ENCODE results near the gene UTP20.

The UTP20 gene

GRCh38 chr12:101330631-101331030 lies 50.7 kb downstream of the UTP20 start:
- Histone ChIP-seq H3K4me3 (ENCODE audit: low read depth, low read length) (no peak overlapping the region), H3K36me3 (ENCODE audit: control insufficient read depth in 2 of 2, insufficient read depth in 1 of 2, low read length in 2 of 2) (peaks cover 21 to 55% of the 10 kb centered on the region in 2 experiments)
- CTCF ChIA-PET = interaction anchor here (0.8 kb wide), 1 partner anchor 1553 kb away, joined by 3 read pairs; no protein-coding TSS in a partner anchor

GRCh38 chr12:101336437-101336836 lies 56.5 kb downstream of the UTP20 start:
- TF ChIP-seq KLF9 (tag by site-specific recombination; IDR thresholded peaks at IDR 0.05; ENCODE audit: low read depth) = no peak
- TF ChIP-seq ZNF660 (tag by site-specific recombination; IDR thresholded peaks at IDR 0.05) = no peak
- no peak for TF ChIP-seq ZNF223 (tag by site-specific recombination; IDR thresholded peaks at IDR 0.05)
- TF ChIP-seq FEZF1 (tag by site-specific recombination; IDR thresholded peaks at IDR 0.05) = no peak
- TF ChIP-seq ZNF16 (tag by site-specific recombination; IDR thresholded peaks at IDR 0.05; ENCODE audit: low read depth) = no peak
- no peak for TF ChIP-seq ZNF624 (tag by site-specific recombination; IDR thresholded peaks at IDR 0.05)
- TF ChIP-seq ZBTB7A (tag by site-specific recombination; IDR thresholded peaks at IDR 0.05; ENCODE audit: low read depth) = no peak
- no peak for TF ChIP-seq ZNF707 (tag by site-specific recombination; IDR thresholded peaks at IDR 0.05)
- TF ChIP-seq ZNF175 (tag by site-specific recombination; IDR thresholded peaks at IDR 0.05) = no peak
- no peak for TF ChIP-seq ZNF561 (tag by site-specific recombination; IDR thresholded peaks at IDR 0.05; ENCODE audit: borderline replicate concordance)
- TF ChIP-seq, protein P1, sequence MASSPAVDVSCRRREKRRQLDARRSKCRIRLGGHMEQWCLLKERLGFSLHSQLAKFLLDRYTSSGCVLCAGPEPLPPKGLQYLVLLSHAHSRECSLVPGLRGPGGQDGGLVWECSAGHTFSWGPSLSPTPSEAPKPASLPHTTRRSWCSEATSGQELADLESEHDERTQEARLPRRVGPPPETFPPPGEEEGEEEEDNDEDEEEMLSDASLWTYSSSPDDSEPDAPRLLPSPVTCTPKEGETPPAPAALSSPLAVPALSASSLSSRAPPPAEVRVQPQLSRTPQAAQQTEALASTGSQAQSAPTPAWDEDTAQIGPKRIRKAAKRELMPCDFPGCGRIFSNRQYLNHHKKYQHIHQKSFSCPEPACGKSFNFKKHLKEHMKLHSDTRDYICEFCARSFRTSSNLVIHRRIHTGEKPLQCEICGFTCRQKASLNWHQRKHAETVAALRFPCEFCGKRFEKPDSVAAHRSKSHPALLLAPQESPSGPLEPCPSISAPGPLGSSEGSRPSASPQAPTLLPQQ (tag by site-specific recombination; IDR thresholded peaks at IDR 0.05) = no peak
- TF ChIP-seq PRDM4 (tag by site-specific recombination; IDR thresholded peaks at IDR 0.05) = no peak
- no peak for TF ChIP-seq BCL6B (tag by site-specific recombination; IDR thresholded peaks at IDR 0.05)
- no peak for TF ChIP-seq ZNF114 (tag by site-specific recombination; IDR thresholded peaks at IDR 0.05)
- POLR2A ChIA-PET = no interaction called here
- Histone ChIP-seq H3K36me3 (ENCODE audit: control insufficient read depth in 2 of 2, insufficient read depth in 1 of 2, low read length in 2 of 2) (peaks cover 14 to 40% of the 10 kb centered on the region in 2 experiments; a peak in 2 of 3 replicates), H3K4me3 (ENCODE audit: low read depth, low read length) (no peak overlapping the region), H3K4me1 (ENCODE audit: control insufficient read depth, insufficient read depth, low read length) (no peaks in the 10 kb centered on the region), H3K9me3 (ENCODE audit: control insufficient read depth, insufficient read depth, low read depth, low read length) (no peaks in the 10 kb centered on the region), H3K27ac (ENCODE audit: extremely low read depth, low read depth, low read length) (no peak overlapping the region)
- CTCF ChIA-PET = interaction anchor here (0.6 to 1.4 kb wide), 2 partner anchors 13 to 466 kb away, joined by 3 to 4 read pairs; no protein-coding TSS in a partner anchor

More at GRCh38 chr12:101330631-101331030, 50.7 kb downstream of the UTP20 start:
- POLR2A ChIA-PET = no interaction called here
- Histone ChIP-seq H3K27ac (ENCODE audit: extremely low read depth, low read depth, low read length) (no peak overlapping the region), H3K9me3 (ENCODE audit: control insufficient read depth, insufficient read depth, low read depth, low read length) (no peaks in the 10 kb centered on the region), H3K4me1 (ENCODE audit: control insufficient read depth, insufficient read depth, low read length) (no peaks in the 10 kb centered on the region)
- TF ChIP-seq, protein P2, sequence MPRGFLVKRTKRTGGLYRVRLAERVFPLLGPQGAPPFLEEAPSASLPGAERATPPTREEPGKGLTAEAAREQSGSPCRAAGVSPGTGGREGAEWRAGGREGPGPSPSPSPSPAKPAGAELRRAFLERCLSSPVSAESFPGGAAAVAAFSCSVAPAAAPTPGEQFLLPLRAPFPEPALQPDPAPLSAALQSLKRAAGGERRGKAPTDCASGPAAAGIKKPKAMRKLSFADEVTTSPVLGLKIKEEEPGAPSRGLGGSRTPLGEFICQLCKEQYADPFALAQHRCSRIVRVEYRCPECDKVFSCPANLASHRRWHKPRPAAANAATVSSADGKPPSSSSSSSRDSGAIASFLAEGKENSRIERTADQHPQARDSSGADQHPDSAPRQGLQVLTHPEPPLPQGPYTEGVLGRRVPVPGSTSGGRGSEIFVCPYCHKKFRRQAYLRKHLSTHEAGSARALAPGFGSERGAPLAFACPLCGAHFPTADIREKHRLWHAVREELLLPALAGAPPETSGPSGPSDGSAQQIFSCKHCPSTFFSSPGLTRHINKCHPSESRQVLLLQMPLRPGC (tag by site-specific recombination; IDR thresholded peaks at IDR 0.05) = no peak
- TF ChIP-seq ZNF664 (tag by site-specific recombination; IDR thresholded peaks at IDR 0.05) (no peak), ZFP37 (tag by site-specific recombination; IDR thresholded peaks at IDR 0.05) (no peak), ZFP41 (tag by site-specific recombination; IDR thresholded peaks at IDR 0.05; ENCODE audit: borderline replicate concordance) (no peak), ZNF560 (tag by site-specific recombination; IDR thresholded peaks at IDR 0.05; ENCODE audit: borderline replicate concordance) (no peak), WT1 (tag by site-specific recombination; IDR thresholded peaks at IDR 0.05) (no peak), ZNF529 (tag by site-specific recombination; IDR thresholded peaks at IDR 0.05; ENCODE audit: insufficient replicate concordance) (no peak), ZFHX2 (tag by site-specific recombination; conservative IDR thresholded peaks at IDR 0.05) (no peak), ZBTB44 (tag by site-specific recombination; IDR thresholded peaks at IDR 0.05) (no peak), IKZF3 (tag by site-specific recombination; IDR thresholded peaks at IDR 0.05) (no peak), ZNF513 (tag by site-specific recombination; IDR thresholded peaks at IDR 0.05) (no peak)
- TF ChIP-seq, protein P3, sequence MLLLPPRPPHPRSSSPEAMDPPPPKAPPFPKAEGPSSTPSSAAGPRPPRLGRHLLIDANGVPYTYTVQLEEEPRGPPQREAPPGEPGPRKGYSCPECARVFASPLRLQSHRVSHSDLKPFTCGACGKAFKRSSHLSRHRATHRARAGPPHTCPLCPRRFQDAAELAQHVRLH (tag by site-specific recombination; IDR thresholded peaks at IDR 0.05) = no peak

Data from HEK293 (cell line).